HG03342 (cell line): ENCODE data around the gene IRS1.

Experiments used
- ATAC-seq: cut with Tn5 transposase; IDR thresholded peaks from one replicate; pipeline ENCODE4 v1.9.1; 2021; ENCODE audit warnings: mild to moderate bottlenecking, moderate library complexity; ENCODE audit not compliant: unreplicated experiment

Gene IRS1

DNA sequence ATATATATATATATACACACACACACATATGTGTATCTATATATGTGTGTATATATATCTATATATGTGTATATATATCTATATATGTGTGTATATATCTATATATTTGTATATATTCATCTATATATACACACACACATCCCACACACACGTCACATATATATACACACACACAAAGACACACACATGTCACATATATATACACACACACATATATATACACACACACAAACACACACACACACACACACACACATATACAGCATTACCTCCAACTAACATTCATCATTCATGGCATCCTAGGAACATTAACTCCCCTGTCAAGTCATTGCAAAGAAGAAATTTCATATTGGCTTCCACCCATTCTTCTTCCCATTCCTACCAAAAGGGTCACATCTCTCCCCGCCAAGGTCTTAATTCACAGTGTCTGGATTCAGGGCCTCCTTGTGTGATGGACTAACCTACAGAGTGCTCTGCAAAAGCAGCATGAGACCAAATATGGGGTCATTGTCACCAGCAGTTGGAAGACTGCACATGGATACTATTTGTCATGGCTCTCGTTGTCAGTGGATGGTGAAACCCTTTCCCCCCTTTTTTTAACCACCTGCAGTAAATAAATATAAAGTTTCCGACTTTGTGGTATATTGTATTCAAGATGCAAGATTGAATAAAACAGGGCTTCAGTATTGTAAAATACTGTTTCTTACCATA is 67.0 kb downstream of the IRS1 start:
- no peak for ATAC-seq

- ATAC-seq, result no peak
These were observed 69.1 kb downstream of the IRS1 start for GRCh38 chr2:226730481-226730880.

- ATAC-seq, result no peak
These were observed 70.6 kb downstream of the IRS1 start for GRCh38 chr2:226728996-226729395.

DNA sequence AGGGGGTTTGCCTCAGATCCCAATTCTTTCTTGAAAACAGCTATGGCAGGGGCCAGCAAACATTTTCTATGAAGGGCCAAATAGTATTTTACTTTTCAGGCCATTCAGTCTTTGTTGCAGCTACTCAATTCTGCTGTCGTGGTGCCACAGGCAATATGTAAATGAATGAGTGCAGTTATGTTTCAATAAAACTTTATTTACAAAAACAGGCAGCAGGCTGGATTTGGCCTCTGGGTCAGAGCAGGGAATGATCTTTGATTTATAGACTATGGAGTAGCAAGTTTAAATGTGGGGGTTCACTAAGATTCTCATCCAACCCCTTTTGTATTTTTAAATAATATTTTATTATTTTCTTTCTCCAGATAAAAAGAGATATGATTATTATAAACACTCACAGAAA is 72.4 kb downstream of the IRS1 start:
- ATAC-seq, result no peak

DNA sequence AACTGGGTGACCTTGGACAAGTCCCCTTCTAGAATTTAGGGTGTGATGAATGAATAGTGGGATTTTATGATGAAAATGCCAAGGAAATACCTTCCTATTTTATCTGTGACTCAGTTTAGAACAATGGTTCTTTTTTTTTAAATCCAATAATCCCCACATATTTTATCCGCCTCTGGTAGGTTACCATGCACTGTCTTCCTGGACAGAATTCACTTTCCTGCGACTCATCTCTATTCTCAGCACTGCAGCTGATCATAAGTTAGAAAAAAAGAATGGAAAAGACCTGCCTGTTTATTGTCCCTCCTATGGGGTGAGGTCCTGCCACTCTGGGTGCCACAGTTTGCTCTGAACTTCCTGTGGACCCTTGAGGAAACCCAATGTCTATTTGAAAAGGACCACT is 73.1 kb downstream of the IRS1 start:
- no peak for ATAC-seq

DNA sequence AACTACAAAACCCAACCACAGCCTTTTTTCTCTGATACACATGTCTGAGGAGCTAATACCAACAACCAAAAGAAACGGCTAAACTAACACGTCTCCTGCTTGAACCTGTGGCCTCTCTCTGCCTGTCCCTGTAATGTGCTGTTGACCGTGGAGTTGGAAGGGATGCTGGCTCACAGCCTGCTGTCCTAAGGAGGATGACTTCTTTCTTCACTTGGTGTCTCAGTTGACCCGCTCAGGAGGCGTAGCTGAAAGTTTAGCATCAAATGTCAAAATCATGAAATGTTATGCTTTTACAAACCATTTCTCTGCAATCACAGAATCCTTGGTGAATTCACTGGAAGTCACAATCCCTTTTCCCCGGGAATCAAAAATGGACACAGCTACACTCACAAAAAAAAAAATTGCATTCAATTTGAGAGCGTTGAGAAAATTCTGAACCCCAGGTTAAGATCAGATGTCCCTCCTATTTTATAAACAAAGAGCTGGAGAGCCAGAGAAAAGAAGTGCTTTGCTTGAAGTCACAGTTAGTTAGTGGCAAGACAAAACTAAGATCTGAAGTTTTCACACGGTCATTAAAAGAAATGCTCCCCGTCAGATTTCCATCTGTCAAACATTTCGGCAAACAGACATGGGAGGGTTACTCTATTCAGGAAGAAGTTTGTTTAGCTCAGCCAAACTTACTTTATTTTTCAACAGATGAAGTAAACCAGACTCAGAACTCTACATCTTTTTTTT is 74.3 kb downstream of the IRS1 start:
- no peak for ATAC-seq

- no peak for ATAC-seq
These were observed 78.1 kb downstream of the IRS1 start for GRCh38 chr2:226721541-226721940.

DNA sequence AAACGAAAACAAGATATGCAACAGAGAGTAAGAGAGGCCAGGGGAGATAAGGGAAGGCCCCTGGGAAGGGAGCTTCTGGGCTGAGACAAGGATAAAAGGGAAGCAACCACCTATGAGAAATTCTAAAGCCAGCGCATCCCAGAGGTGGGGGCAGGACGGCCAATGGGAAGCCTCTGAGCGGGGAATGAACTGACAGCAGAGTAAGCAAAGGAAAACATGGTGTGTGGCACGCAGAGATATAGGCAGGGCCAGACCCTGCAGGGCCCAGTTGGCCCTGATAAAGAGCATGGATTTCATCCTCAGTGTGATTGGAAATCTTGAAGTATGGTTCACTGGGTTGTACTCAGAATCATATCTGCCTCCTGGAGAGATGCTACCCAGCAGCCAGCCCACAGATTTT is 78.7 kb downstream of the IRS1 start:
- ATAC-seq, result no peak

DNA sequence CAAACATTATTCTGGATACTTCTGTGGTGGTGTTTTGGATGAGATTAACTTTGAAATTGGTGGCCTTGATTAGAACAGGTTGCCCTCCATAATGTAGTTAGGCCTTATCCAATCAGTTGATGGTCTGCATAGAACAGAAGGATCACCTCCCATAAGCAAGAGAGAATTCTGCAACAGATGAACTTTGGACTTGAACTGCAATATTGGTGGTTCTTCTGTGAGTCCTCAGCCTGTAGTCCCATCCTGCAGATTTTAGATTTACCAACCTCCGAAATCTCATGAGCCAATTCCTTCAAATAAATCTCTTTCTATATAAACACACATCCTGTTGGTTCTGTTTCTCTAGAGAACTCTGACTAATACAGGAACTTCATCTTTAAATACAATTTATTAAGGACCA is 81.9 kb downstream of the IRS1 start:
- ATAC-seq, result no peak

- peak; percentile 63 for ATAC-seq
These were observed 83.5 kb downstream of the IRS1 start for GRCh38 chr2:226716126-226716525.

- peak; percentile 12 for ATAC-seq
These were observed 84.2 kb downstream of the IRS1 start for GRCh38 chr2:226715347-226715990.

DNA sequence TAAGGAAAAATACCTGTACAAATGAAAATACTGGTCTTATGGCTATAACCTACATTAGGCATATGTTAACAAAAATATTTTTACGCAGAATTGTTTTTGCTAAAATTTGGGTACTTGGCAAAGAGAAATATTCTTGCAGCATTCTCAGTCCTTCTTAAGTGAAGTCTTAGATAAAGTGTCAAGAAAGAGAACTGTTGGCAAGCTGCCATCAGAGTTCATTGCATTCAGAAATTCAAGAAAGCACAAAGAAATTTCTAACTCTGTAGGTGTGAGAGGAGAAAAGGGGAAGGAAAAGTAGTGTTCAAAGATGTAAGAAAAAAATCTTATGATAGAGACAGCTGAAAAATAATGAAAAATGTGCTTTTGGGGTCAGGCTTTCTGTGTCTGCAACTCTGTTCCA is 86.7 kb downstream of the IRS1 start:
- ATAC-seq, result no peak

DNA sequence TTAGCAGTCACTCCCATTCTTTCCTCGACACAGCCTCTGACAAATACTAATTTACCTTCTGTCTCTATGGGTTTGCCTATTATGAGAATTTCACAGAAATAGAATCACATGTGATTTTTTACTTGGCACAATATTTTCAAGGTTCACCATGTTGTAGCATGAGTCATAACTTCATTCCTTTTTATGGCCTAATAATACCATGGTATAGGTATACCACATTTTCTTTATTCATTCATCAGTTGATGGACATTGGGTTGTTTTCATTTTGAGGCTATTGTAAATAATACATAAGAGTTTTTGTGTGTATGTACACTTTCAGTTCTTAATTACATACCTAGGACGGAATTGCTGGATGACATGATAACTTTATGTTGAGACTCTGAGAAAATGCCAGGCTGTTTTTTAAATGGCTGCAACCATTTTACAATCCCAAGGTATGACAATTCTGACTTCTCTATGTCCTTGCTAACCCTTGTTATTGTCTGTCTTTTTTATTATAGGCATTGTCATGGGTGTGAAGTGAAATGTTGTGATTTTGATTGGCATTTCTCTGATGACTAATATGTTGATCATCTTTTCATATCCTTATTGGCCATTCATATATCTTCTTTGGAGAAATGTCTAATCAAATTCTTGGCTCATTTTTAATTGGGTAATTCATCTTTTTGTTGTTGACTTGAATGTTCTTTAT is 87.9 kb downstream of the IRS1 start:
- no peak for ATAC-seq

GRCh38 chr2:226707499-226707898 is 92.1 kb downstream of the IRS1 start:
- ATAC-seq, result no peak

- ATAC-seq, result no peak
These were observed 93.7 kb downstream of the IRS1 start for GRCh38 chr2:226705965-226706364.

DNA sequence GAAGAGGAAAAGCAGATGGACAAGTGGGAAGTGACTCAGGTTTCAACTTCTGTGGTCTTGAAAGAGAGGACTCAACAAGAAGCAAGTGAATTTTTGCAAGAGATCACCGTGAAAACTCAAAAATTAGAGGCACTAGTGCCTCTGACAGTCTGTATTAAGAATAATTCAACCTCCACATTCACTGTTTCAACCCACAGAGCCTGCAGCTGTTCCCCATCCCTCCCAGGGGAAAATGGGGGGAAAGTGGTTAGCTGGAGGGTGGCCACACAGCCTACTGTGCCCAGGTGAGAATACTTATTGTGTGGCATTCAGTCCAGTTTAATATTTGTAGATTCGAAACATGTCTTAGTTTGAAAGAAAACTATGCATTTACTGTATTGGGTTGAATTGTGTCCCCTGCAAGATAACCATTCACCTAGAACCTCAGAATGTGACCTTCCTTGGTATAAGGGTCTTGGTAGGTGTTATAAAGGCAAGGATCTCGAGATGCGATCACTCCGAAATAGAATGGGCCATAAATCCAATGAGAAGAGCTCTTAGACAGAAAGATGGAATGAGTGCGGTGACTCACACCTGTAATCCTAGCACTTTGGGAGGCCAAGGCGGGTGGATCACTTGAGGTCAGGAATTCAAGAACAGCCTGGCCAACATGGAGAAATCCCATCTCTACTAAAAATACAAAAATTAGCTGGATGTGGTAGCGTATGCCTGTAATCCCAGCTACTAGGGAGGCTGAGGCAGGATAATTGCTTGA is 94.3 kb downstream of the IRS1 start:
- no peak for ATAC-seq

DNA sequence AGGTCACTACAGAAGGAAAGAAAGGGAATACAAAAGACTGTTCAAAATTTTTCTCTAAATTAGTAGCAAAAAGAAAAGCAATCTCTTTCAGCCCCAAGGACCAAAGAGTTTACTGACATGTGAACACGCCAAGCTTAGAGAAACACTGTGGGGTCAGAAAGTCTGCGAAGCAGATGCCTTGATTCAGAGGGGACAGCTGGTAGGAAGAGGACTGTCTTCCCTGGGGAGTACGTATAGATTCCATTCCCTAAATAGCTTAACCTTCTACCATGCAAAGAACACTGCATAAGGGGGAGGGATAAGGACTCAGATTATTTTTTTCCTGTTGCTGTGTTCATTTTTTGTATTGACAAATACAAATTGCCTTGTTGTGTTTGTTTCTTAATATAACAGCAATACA is 96.1 kb downstream of the IRS1 start:
- ATAC-seq, result no peak

DNA sequence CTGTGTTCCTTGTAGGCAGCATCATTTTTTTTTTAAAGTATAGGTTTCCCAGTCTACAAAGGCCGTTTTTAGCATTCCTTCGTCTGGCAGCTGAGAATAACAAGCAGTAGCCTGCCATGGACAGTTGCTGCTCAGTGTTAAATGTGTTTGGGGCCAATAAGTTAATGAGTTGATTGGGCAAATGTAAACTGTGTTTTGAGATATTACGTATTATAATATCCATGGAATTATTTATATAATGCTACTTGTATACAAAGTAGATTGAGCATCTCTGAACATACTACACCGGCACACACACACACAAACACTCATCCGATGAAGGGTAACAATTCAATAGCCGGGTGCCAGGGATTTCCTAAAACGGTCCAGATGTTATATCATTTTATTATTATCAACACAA is 97.2 kb downstream of the IRS1 start:
- no peak for ATAC-seq

DNA sequence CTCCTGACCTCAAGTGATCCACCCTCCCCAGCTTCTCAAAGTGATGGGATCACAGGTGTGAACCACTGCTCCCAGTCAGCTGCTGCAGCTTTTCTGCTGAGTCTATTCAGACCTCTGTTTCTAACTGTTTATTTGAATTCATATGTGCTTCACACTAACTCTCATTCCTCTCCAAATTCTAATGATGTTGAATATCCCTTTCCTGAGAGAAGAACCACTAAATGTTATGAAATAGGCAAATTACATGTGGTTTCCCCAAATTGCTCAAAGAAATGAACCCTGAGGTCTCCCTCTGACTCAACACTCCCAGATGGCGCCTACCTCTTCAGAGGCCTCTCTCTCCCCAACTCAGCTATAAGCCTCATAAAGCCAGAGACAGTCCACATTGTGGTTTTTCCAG is 98.6 kb downstream of the IRS1 start:
- peak; percentile 72 for ATAC-seq

DNA sequence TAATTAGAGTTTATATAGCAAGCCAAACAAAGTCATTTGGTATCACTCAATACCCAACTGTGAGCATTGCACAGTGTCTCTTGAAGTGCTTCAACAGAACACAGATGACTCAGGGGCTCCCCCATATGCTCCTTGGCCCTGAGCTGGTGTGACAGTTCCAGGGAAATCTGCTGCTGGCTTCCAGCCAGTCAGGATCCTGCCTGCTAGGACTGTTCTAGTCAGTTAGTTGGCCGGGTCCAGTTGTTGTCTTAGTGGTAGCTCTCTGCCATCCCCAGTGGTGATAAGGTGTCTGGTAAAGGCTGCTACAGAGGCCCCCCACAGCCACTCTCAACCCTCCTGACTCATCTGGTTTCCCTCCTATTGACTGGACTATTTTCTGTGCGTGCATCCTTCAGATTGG is 100.3 kb downstream of the IRS1 start:
- ATAC-seq, result no peak

- no peak for ATAC-seq
These were observed 100.9 kb downstream of the IRS1 start for GRCh38 chr2:226698671-226699070.
